HL-60/S4 treated with phorbol 12-myristate 13-acetate at 8.2 ng/mL for 4 days and 3 days (cell line): ENCODE measurements around the gene ST6GAL1.
"Not testable (repeated sequence)": the region's sequence is repeated elsewhere in the genome, so short reads cannot be mapped to it uniquely, and the experiment has no call there.

Experiments
- in situ Hi-C: fragments of 300-500 bp; cut with MboI; formaldehyde crosslinking; loops from 2 replicates; pipeline ENCODE4 v1.15.0; 2022; ENCODE audit warnings: low sequenced_read_pairs

Gene ST6GAL1

DNA sequence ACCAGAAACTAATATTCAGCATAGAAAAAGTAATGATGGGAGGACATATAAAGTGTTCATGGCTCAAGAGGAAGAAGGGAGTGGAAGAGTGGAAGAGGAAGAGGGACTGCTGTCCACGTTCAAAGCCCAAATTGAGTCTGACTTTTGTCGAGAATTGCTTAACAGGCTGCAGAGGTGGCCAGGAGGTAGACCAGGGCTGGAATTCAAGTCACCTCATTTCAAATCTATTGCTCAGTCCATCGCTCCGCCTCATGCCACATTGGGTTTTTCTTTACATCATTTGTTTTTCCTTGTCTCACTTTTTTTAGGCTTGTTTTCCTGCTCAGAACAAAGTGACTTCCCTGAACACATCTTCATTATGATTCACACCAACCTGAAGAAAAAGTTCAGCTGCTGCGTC is 112.0 kb downstream of the ST6GAL1 start:
- in situ Hi-C loops: no loop called here

DNA sequence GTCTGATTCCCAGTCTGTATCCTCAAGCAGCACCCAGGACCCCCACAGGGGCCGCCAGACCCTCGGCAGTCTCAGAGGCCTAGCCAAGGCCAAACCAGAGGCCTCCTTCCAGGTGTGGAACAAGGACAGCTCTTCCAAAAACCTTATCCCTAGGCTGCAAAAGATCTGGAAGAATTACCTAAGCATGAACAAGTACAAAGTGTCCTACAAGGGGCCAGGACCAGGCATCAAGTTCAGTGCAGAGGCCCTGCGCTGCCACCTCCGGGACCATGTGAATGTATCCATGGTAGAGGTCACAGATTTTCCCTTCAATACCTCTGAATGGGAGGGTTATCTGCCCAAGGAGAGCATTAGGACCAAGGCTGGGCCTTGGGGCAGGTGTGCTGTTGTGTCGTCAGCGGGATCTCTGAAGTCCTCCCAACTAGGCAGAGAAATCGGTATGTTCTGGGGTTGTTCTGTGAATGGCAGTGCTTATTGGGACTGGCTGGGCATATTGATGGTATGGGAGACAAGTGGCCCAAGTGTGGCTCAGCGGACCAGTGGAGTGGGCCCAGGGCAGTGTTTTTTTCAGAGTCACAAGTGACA is 112.6 kb downstream of the ST6GAL1 start:
- in situ Hi-C loops: no loop called here

DNA sequence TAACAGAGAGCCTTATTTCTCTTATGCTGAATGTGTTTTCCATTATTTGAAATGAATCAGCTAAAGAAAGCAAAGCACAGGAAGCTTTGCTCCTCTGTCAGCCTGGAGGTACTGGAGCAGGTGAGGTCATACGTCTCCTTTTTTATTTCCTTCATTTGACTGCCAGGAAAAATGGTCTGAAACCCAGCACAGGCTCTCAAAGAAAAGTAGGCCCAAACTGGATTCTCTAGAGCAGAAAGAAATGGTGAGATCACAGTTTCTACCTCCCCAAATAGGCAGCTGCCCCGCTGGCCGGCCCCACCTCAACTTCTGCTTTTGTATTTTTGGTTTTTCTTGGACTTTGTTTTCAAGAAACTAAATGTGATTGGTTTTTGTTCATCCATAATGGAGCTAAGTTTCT is 113.9 kb downstream of the ST6GAL1 start:
- in situ Hi-C loops: no loop called here

DNA sequence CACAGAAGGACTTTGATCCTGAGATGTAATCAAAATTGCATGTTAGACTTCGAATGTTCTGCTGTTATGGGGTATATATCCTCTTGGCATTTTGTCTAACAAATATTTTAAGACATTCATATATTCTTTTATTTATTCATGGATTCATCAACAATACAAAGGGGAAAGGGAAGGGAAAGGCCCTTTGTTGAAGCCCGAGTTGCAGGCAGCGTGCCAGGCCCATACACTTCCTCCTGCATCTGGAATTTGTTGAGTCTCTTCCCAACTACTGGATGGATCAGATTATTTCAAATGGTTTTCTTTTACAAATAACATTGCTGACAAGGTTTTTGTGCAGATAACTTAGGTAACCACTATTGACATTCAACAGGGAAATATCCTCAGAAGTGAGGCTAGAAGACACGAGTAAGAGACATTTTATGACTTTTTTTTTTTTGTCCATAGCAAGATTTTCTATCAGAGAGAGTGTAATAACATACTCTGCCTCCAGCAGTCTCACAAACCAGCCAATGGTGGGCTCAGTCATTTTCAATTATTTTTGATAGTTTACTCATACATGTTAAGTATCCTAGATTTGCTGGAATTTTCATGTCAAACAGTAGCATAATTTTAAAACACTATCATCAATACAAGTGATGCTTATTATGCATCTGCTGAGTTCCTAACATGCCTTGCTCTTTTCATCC is 114.7 kb downstream of the ST6GAL1 start:
- in situ Hi-C loops: no loop called here

DNA sequence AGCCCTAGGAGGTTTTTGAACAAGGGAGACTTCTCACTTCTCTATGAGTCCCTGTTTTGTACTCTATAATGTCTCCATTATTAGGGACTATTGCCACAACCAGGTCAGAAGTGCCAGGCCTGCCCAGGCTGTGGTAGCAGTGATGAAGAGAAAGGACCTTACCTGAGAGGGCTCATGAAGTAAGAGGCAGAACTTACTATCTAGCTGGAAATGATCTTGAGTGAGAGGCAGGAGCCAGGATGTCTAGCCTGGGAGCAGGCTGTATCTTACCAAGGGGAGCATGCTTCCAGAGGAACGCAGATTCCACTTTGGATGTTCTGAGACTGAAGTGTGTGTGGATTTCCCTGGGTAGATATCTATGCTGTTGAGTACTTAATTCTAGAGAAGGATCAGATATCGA is 115.7 kb downstream of the ST6GAL1 start:
- in situ Hi-C loops: no loop called here

DNA sequence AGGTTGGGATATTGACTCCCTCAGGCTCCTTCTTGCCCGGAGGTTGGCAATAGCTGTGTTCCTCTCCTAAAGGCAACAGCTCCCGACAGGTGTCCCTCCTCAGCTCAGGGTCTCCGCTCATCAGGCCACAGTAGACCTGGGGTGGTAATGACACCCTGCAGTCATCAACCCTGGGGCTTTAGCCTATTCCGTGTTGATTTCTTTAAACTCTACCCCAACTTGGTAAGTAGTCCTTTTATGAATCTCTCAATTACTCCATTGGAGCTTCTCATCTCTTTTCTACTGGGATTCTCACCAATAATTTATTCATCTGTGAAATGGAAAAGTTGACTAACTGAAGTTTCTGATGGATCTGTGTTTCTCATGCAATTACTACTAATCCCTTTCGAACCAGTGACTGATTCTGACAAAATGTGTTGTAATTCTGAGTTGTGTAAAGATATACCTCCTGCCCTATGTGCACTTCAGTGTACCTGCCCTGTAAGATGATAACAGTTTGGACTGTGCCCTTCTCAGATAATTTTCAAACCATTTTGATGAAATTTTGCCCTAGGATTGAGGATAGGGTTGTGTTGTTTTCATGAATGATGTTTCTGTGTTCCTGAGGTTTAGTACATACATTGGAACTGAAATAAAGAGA is 119.3 kb downstream of the ST6GAL1 start:
- in situ Hi-C loops: no loop called here

DNA sequence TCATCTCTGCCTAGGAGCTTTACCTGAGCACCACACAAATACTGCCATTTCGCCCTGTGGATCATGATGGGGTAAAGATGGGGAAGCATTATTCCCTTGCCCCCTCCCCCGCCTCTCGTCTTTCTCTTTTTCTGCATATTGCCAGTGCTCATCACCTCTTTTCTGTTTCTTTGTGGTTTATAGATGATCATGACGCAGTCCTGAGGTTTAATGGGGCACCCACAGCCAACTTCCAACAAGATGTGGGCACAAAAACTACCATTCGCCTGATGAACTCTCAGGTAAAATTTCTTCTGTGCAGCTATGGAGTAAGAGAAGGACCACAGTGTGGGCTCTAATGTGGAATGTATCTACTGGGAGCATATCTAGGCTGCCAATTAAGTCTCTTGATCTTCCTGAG is 120.7 kb downstream of the ST6GAL1 start:
- in situ Hi-C loops: no loop called here

DNA sequence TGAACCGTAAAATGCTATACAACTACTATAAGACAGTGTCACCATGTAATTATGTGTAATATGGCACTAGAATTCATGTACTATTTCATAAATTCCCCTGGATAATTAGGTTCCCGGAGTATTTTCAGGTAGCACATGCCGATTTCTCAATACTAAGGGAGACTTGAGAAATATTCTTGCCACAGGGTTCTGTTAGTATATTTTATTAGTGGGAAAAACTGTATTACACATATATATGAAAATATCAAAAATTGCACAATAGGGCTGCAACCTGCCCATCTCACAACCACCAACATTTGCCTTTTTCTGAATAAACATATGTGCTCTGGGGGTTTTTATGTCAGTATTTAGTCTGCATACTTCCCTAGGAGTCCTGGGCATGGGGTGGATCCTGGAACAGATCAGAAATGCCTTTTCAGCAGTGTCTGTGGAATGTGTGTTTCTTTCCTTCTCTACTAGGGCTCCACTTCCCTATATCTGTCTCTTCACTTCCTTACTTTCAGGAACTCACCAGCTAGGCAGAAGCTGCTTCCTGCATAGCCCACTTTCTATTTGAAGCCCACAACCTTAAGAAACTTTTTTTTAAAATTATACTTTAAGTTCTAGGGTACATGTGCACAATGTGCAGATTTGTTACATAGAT is 121.5 kb downstream of the ST6GAL1 start:
- in situ Hi-C loops: no loop called here

DNA sequence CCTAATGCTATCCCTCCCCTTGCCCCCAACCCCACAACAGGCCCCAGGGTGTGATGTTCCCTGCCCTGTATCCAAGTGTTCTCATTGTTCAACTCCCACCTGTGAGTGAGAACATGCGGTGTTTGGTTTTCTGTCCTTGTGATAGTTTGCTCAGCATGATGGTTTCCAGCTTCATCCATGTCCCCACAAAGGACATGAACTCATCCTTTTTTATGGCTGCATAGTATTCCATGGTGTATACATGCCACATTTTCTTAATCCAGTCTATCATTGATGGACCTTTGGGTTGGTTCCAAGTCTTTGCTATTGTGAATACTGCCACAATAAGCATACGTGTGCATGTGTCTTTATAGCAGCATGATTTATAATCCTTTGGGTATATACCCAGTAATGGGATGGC is 122.1 kb downstream of the ST6GAL1 start:
- in situ Hi-C loops: not testable (repeated sequence)

DNA sequence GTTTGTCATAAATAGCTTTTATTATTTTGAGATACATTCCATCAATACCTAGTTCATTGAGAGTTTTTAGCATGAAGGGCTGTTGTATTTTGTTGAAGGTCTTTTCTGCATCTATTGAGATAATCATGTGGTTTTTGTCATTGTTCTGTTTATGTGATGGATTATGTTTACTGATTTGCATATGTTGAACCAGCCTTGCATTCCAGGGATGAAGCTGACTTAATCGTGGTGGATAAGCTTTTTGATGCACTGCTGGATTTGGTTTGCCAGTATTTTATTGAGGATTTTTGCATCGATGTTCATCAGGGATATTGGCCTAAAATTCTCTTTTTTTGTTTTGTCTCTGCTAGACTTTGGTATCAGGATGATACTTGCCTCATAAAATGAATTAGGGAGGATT is 124.1 kb downstream of the ST6GAL1 start:
- in situ Hi-C loops: not testable (repeated sequence)

DNA sequence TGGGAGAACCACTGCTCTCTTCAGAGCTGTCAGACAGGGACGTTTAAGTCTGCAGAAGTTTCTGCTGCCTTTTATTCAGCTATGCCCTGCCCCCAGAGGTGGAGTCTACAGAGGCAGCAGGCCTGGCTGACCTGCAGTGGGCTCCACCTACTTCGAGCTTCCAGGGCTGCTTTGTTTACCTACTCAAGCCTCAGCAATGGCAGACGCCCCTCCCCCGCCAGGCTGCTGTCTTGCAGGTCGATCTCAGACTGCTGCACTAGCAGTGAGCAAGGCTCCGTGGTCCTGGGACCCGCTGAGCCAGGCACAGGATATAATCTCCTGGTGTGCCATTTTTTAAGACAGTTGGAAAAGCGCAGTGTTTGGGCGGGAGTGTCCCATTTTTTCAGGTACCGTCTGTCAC is 127.5 kb downstream of the ST6GAL1 start:
- in situ Hi-C loops: not testable (repeated sequence)

DNA sequence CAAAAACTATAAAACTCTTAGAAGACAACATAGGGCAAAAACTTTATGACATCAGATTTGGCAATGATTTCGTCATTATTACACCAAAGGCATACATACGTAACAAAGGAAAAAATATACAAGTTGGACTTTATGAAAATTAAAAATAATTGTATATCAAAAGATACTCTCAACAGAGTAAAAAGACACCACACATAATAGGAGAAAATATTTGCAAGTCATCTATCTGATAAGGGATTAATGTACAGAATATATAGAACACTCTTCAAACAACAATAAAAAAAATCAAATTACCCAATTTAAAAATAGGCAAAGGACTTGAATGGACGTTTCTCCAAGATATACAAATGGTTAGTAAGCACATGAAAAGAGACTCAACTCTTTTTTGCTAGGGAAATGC is 131.4 kb downstream of the ST6GAL1 start:
- in situ Hi-C loops: no loop called here

DNA sequence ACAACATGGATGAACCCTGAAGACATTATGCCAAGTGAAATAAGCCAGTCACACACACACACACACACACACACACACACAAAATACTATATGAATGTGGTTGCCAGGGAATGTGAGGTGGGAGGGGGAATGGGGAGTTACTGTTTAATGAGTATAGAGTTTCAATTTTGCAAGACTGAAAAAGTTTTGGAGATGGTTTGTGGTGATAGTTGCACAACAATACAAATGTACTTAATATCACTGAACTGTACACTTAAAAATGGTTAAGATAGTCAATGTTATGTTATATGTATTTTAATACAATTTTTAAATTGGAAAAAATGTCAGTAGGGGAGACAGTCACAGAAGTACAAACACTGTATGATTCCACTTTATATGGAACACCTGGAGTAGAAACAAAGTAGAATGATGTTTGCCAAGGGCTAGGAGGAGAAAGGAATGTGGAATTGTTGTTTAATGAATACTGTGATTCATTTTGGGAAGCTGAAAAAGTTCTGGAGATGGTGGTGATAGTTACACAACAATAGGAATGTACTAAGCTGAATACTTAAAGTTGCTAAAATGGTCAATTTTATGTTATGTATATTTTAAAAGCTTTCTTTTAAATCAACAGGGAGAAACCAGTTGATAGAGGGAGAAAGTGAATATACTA is 132.3 kb downstream of the ST6GAL1 start:
- in situ Hi-C loops: no loop called here

DNA sequence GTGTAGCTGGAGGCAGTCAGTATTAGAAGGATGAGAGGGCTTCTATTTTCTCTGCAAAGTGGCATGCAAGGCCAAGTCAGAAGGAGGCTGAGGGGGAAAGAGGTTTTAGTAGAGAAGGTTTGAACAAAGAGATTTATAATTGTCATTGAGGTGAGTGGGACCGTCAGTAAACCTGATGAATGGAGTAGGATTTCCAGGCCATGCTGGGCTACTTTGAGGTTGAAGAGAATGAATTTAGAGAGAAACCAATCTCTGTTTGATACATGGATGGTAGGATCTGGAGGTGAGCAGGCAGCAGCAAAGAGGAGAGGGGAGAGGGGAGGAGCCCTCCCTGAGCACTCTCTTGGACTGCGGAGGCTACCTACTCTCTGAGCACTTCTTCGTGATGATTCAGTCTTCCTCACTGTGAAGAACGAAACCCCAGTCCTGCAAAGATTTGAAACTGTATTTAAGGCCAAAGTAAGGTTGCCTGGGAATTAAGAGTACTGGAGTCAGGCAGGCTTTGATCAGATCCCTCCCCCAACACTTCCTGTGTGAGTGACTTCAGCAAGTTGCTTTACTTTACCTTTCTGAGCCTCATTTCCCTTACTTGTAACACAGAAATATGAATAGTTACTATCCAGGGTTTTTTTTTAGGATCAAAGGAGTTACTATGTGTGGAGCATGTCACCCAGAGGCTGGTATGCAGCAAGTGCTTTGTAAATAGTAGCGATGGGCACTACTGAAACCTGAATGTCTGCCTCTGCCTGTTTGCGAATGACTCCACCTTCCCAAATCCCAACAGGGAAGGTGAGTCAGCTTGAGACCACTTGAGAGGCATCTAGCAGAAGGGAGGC is 133.2 kb downstream of the ST6GAL1 start:
- in situ Hi-C loops: no loop called here

DNA sequence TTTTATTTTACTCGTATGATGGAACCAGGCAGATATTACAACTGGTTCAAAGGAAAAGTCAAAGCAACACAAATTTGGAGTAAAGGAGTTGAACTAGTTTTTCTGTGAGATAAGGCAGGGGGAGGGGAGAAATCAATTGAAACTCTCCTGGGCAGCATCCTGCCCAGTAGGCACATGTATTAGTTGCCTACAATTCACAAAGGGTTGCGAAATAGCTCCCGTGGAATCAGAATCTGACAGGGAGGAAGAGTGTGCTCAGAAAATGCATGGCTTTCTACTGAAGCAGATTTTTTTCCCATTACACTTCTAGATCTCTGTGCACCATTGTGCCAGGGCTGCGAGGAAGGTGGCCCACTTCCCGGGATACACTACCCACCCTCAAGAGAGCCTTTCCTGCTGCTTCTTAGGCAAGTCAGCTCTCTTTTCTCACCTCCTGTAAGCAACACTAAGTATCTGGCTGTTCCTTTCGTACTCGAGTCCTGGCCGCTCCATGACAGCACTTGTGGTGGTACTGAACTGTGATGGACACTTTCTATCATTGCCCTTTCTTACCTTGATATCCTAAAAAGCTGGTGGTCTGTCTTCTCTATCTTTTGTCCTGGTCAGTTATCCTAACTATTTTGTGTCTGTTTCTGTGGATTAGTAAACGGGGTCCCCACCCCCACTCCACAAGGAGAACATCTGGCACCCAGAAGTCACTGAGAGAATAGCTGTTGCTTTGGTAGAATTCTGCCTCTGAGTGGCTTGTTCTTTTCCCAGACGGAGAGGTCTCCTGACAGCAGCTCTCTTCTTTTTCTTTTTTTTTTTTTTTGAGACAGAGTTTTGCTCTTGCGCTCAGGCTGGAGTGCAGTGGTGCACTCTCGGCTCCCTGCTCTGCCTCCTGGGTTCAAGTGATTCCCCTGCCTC is 134.1 kb downstream of the ST6GAL1 start:
- in situ Hi-C loops: no loop called here

DNA sequence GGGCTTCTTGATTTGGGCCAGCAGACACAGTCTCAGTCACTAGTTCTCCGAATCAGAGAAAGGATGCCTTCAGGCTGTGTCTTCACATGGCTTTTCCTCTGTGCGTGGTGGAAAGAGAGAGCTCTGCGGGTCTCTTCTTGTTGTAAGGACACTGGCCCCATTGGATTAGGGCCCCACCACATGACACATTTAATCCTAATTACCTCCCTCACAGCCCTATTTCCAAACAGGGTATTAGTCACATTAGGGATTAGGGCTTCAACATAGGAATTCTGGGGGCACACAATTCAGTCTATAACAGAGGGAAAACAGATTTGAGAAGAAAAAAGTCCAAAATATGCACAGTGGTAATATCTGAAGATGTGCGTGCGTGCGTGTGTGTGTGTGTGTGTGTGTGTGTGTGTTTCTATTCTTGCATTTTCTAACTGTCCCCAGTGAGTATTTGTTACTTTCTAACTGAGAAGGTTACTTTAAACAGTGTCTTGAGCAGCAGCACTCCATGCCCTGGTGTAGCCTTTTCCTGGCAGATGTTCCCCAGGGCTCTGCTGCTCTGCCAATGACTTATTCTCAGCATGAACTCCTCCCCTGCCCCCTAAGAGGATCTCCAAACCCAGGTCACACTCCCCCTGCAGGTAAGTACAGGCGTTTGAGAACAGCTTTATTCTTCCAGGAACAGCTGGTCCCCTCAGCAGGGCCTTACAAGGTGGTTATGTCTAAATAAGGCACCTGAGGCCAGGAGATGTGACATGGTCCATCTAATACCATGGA is 136.1 kb downstream of the ST6GAL1 start:
- in situ Hi-C loops: no loop called here

DNA sequence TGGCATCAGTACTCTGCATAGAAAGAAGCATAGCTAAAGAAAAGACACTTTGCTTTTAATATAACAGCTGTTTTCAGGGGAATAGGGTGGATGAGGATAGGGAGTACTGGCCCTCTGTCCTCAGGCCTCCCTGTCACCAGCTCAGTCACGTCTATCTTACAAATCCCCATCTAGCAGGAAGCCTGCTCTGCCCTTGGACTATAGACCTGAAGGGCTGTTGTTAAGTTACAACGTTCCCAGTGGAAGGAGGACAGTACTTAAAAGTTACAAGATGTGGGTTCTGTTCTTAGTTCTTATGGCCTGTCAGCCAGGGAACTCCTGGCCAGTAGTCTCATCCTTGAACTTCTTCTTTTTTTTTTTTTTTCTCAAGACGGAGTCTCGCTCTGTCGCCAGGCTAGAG is 138.5 kb downstream of the ST6GAL1 start:
- in situ Hi-C loops: no loop called here

DNA sequence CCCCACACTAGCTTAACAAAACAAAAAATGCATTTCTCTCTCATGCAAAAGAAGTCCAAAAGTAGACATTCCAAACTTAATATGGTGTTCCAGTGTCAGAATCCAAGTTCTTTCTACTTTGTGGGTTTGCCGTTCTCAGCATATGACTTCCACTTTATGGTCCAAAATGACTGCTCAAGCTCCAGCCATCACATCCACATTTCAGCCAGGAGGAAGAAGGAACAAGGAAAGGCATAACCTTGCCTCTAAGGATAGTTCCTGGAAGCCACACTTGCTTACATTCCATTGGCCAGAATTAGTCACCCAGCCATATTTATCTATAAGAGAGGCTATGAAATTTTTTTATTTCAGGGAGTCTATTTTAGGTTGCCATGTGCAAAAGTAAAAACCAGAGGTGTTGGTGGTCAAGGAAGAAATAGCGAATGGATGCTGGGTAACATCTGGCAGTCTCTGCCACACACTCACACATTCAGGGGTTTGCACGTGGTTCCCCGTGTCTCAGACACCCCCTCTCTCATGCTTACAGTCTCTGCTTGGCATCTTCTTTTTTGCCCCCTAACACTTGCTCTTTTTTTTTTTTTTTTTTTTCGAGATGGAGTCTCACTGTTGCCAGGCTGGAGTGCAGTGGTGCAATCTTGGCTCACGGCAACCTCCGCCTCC is 139.7 kb downstream of the ST6GAL1 start:
- in situ Hi-C loops: no loop called here
